Right lobe of liver (tissue), 4 donors: ENCODE measurements around the gene PMF1.

Experiments
- POLR2A ChIP-seq: fragments of 450-650 bp; IDR thresholded peaks from one replicate; pipeline ENCODE4 v1.6.1; 2017; ENCODE audit warnings: antibody characterized with exemption, mild to moderate bottlenecking
- TF ChIP-seq, protein P1 (sequence below), 4 donors: fragments of 200-600 bp in 3 of 4; fragments of 450-650 bp in 1 of 4; IDR thresholded peaks; one replicate each; pipeline versions ENCODE4 v1.5.1 to v1.8.0; 2016 to 2022; ENCODE audit warnings: antibody characterized with exemption in 4 of 4, mild to moderate bottlenecking in 2 of 4
- donor health status: DM: no; HTN: no; CAD: no.
- donor health status: DM: no; HTN: no; CAD: no.
- donor health status: DM: no; HTN: yes; CAD: no.

- TF ChIP-seq, protein P1, sequence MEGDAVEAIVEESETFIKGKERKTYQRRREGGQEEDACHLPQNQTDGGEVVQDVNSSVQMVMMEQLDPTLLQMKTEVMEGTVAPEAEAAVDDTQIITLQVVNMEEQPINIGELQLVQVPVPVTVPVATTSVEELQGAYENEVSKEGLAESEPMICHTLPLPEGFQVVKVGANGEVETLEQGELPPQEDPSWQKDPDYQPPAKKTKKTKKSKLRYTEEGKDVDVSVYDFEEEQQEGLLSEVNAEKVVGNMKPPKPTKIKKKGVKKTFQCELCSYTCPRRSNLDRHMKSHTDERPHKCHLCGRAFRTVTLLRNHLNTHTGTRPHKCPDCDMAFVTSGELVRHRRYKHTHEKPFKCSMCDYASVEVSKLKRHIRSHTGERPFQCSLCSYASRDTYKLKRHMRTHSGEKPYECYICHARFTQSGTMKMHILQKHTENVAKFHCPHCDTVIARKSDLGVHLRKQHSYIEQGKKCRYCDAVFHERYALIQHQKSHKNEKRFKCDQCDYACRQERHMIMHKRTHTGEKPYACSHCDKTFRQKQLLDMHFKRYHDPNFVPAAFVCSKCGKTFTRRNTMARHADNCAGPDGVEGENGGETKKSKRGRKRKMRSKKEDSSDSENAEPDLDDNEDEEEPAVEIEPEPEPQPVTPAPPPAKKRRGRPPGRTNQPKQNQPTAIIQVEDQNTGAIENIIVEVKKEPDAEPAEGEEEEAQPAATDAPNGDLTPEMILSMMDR (IDR thresholded peaks at IDR 0.05): no peak
- no peak for TF ChIP-seq POLR2A
These were observed 36.1 kb upstream of the PMF1 start for GRCh38 chr1:156176610-156177210.
